ENCODE results near the gene CCZ1B.
"Not testable (repeated sequence)": the region's sequence is repeated elsewhere in the genome, so short reads cannot be mapped to it uniquely, and the experiment has no call there.

The CCZ1B gene

DNA sequence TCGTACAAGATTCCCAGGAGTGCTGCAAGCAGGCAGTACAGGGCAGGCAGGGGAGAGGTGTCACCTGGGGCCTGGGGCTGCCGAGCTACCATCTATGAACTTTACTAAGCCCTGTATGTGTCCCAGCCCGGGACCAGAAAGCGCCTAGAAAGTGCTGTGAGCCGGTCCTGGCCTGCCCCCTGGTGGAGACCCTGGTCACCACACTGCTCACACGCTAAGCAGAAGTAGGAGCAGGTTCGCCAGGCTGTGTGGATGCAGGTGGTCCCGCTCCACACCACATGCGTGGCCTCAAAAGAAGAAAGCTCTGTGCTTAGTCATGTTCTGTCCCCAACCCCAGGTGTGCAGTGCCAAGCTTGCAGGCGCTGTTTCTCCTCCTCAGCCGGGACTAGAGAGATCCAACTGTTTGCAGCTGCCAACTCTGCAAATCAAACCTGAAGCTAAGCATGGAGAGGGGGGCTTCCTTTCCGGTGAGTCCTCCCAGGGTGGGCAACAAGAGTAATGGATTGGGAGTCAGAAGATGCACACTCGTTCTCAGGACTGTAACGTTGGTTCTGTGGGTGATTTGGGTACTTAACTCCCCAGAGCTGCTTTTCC, 31.7 kb upstream of the CCZ1B start:
- H3K27ac ChIP-seq; H3K79me2 ChIP-seq (ENCODE audit: insufficient read depth, low read depth); H3K9ac ChIP-seq; H3K27me3 ChIP-seq (ENCODE audit: insufficient read depth, low read depth); H3K4me3 ChIP-seq (IDR thresholded peaks at IDR 0.05; ENCODE audit: insufficient read depth, low read depth, low read length); H3K36me3 ChIP-seq (ENCODE audit: insufficient read depth); H3K4me1 ChIP-seq (ENCODE audit: low read depth, poor library complexity, severe bottlenecking); H4K20me1 ChIP-seq (ENCODE audit: insufficient read depth); H3K4me2 ChIP-seq; H2AFZ ChIP-seq (ENCODE audit: low read depth): not testable (repeated sequence)
- TF ChIP-seq, protein P1, sequence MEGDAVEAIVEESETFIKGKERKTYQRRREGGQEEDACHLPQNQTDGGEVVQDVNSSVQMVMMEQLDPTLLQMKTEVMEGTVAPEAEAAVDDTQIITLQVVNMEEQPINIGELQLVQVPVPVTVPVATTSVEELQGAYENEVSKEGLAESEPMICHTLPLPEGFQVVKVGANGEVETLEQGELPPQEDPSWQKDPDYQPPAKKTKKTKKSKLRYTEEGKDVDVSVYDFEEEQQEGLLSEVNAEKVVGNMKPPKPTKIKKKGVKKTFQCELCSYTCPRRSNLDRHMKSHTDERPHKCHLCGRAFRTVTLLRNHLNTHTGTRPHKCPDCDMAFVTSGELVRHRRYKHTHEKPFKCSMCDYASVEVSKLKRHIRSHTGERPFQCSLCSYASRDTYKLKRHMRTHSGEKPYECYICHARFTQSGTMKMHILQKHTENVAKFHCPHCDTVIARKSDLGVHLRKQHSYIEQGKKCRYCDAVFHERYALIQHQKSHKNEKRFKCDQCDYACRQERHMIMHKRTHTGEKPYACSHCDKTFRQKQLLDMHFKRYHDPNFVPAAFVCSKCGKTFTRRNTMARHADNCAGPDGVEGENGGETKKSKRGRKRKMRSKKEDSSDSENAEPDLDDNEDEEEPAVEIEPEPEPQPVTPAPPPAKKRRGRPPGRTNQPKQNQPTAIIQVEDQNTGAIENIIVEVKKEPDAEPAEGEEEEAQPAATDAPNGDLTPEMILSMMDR (conservative IDR thresholded peaks at IDR 0.05; ENCODE audit: low read depth, low read length) = peak; percentile 52

DNA sequence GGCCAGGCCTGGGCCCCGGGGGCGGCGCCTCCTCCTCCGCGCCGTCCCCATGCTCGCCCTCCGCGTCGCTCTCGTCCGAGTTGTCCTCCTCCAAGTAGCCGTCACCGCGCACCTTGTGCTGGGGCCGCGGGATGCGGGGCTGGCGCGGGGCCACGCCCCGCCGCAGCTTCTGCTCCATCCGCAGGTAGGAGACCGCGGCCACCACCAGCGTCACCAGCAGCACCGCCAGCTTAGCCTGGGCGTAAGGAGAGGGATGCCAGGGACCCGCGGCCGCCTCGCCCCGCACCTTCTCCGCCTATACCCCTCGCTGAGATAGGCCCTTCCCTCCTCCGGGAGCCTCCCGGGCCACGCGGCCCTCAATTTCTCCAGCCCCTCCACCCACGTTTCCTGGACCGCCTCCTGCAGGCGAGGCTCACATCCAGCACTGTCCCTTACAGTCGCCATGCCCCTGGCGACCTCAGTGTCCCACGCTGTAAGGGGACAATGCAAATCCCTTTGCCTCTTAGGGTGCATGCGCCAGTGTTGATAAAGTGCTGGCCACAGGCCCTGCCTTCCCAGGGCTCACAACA, 29.6 kb upstream of the CCZ1B start:
- not testable (repeated sequence) for H2AFZ ChIP-seq (ENCODE audit: low read depth); H3K9ac ChIP-seq; H3K27ac ChIP-seq; H3K79me2 ChIP-seq (ENCODE audit: insufficient read depth, low read depth); H3K27me3 ChIP-seq (ENCODE audit: insufficient read depth, low read depth); H3K36me3 ChIP-seq (ENCODE audit: insufficient read depth); H3K4me3 ChIP-seq (IDR thresholded peaks at IDR 0.05; ENCODE audit: insufficient read depth, low read depth, low read length); H3K4me1 ChIP-seq (ENCODE audit: low read depth, poor library complexity, severe bottlenecking); H4K20me1 ChIP-seq (ENCODE audit: insufficient read depth); H3K4me2 ChIP-seq

DNA sequence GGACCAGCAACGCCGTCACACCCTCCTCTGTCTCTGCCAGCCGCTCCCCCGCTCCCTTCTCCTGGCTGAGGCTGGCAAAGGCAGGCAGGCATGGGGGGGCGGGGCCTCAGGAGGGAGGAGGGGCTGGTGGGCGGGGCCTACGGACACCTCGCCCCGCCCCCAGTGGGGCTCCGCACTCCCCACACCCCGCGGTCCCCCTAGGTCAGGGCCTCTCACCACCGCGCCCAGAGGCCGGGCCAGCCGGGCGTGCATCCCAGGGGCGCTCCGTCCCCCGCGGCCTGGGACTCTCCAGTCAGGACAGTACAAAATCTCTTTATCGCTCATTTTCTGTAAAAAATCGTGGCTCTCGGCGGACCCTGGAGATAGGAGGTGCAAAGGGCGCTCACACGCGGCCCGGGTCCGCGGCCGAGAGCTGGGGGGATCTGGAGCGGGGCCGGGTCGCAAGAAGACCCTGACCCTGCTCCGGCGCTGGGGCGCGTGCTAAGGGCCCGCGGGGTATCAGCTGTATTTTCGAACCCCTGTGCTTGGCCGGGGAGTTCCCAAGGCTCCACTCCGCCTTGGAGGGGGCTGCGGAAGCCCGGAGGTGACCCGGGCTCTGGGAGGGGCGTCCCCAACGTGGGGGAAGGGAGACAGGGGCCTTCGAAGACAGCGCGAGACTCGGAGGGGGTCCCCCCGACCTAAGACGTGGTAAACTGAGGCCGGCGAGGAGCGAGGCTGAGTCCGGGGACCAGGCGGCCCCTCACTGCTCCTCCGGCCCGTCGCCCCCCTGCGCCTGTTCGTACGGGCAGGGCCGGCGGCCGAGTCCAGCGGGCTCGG, 28.9 kb upstream of the CCZ1B start:
- H3K4me1 ChIP-seq (ENCODE audit: low read depth, poor library complexity, severe bottlenecking); H3K4me3 ChIP-seq (IDR thresholded peaks at IDR 0.05; ENCODE audit: insufficient read depth, low read depth, low read length); H4K20me1 ChIP-seq (ENCODE audit: insufficient read depth); H3K9ac ChIP-seq; H3K4me2 ChIP-seq; H3K27ac ChIP-seq; H3K36me3 ChIP-seq (ENCODE audit: insufficient read depth); H2AFZ ChIP-seq (ENCODE audit: low read depth); H3K79me2 ChIP-seq (ENCODE audit: insufficient read depth, low read depth); H3K27me3 ChIP-seq (ENCODE audit: insufficient read depth, low read depth): not testable (repeated sequence)

DNA sequence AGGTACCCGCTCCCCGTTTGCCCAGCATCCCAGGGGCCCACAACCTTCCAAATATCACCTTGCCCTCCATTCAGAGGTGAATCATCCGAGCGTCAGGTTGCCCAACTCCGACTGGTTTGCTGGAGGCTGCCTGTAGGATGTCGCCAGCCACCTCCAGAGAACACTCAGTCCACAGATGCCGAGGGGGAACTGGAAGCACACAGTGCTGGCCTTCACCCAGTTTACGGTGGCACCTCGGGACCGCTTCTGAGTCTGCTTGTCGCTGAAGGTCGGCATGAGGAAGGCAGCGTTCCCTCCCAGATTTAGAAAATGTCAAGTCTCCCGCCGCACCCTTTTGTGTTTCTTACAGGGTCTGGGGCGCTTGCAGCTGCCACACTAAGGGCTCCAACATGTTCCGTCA, 27.6 kb upstream of the CCZ1B start:
- not testable (repeated sequence) for H3K4me3 ChIP-seq (IDR thresholded peaks at IDR 0.05; ENCODE audit: insufficient read depth, low read depth, low read length); H3K36me3 ChIP-seq (ENCODE audit: insufficient read depth); H3K27me3 ChIP-seq (ENCODE audit: insufficient read depth, low read depth); H3K4me1 ChIP-seq (ENCODE audit: low read depth, poor library complexity, severe bottlenecking); H3K27ac ChIP-seq; H2AFZ ChIP-seq (ENCODE audit: low read depth); H4K20me1 ChIP-seq (ENCODE audit: insufficient read depth); H3K4me2 ChIP-seq; H3K79me2 ChIP-seq (ENCODE audit: insufficient read depth, low read depth); H3K9ac ChIP-seq

DNA sequence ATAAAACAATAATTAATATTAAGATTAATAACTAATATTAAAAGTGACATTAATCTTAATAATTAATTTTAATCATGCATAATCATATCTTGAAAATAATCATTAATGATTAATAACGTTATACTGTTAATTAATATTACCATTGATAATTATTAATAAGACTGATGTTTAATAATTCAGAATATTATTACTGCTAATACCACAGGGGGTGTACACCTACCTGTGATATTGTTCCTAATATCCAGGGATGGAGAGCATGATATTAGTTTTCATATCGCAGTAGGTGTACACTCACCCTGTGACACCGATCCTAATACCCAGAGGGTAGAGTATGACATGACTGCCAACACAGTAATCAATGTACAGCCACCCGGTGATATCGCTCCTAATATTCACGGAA, 23.1 kb upstream of the CCZ1B start:
- H3K79me2 ChIP-seq (ENCODE audit: insufficient read depth, low read depth); H3K27me3 ChIP-seq (ENCODE audit: insufficient read depth, low read depth); H3K27ac ChIP-seq; H3K4me2 ChIP-seq; H3K36me3 ChIP-seq (ENCODE audit: insufficient read depth); H4K20me1 ChIP-seq (ENCODE audit: insufficient read depth); H3K4me3 ChIP-seq (IDR thresholded peaks at IDR 0.05; ENCODE audit: insufficient read depth, low read depth, low read length); H3K9ac ChIP-seq; H3K4me1 ChIP-seq (ENCODE audit: low read depth, poor library complexity, severe bottlenecking); H2AFZ ChIP-seq (ENCODE audit: low read depth): not testable (repeated sequence)

DNA sequence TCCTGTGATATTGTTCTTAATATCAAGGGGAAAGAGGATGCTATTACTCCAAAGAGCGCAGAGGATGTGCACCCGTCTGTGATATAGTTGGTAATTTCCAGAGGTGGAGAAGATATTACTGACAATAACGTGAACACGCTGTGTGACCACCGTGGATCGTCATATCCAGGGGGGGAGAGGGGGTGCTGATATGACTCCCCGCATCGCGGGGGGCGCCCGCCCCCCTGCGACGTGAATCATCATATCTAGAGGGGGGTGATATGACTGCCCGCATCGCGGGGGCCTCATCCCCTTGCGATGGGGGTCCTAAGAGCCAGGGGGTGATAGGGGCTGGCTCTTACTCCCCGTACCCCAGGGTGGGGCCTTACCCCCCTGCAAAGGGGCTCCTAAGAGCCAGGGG, 21.7 kb upstream of the CCZ1B start:
- not testable (repeated sequence) for H2AFZ ChIP-seq (ENCODE audit: low read depth); H3K4me2 ChIP-seq; H3K4me1 ChIP-seq (ENCODE audit: low read depth, poor library complexity, severe bottlenecking); H3K9ac ChIP-seq; H3K79me2 ChIP-seq (ENCODE audit: insufficient read depth, low read depth); H4K20me1 ChIP-seq (ENCODE audit: insufficient read depth); H3K27ac ChIP-seq; H3K27me3 ChIP-seq (ENCODE audit: insufficient read depth, low read depth); H3K4me3 ChIP-seq (IDR thresholded peaks at IDR 0.05; ENCODE audit: insufficient read depth, low read depth, low read length); H3K36me3 ChIP-seq (ENCODE audit: insufficient read depth)

DNA sequence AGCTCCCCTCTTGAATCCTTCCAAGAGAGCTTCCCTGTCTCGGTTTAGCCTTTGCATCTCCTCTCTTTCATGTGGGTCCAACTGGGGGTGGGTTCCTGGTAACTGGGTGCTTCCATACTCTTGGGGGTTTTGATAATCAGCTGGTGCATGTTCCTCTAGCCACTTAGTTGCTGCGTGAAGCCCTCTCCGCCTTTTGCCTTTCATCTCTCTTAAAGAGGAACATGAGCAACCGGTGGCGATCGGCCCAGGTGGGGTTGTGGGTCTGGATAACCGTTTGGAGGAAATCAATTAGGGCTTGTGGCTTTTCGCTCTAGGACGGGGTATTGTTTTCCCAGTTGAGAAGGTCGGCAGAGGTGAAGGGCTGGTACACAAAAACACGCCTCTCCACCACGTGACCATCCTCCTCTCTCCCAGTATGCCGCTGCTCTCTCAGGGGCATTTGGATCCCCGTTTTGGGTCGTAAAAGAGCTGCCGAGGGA, 19.9 kb upstream of the CCZ1B start:
- H3K4me3 ChIP-seq (IDR thresholded peaks at IDR 0.05; ENCODE audit: insufficient read depth, low read depth, low read length); H3K27me3 ChIP-seq (ENCODE audit: insufficient read depth, low read depth); H3K79me2 ChIP-seq (ENCODE audit: insufficient read depth, low read depth); H3K36me3 ChIP-seq (ENCODE audit: insufficient read depth); H3K9ac ChIP-seq; H3K4me2 ChIP-seq; H3K4me1 ChIP-seq (ENCODE audit: low read depth, poor library complexity, severe bottlenecking); H3K27ac ChIP-seq; H2AFZ ChIP-seq (ENCODE audit: low read depth); H4K20me1 ChIP-seq (ENCODE audit: insufficient read depth): not testable (repeated sequence)

DNA sequence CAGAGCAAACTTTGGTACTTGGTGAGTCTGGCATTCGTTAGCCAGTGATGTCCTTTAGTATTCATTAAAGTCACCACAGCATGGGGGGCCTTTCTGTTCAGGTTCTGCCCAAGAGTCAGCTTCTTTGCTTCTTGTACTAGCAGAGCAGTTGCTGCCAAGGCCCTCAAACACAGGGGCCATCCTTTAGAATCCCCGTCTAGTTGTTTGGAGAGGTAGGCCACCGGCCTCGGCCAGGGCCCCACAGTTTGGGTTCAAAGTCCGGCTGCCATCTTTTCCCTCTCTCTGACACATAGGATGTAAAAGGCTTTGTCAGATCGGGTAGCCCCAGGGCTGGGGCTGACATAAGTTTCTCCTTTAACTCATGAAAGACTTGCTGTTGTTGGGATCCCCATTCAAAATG, 17.6 kb upstream of the CCZ1B start:
- not testable (repeated sequence) for H3K9ac ChIP-seq; H3K27me3 ChIP-seq (ENCODE audit: insufficient read depth, low read depth); H3K4me2 ChIP-seq; H3K36me3 ChIP-seq (ENCODE audit: insufficient read depth); H2AFZ ChIP-seq (ENCODE audit: low read depth); H3K79me2 ChIP-seq (ENCODE audit: insufficient read depth, low read depth); H3K4me1 ChIP-seq (ENCODE audit: low read depth, poor library complexity, severe bottlenecking); H3K27ac ChIP-seq; H4K20me1 ChIP-seq (ENCODE audit: insufficient read depth); H3K4me3 ChIP-seq (IDR thresholded peaks at IDR 0.05; ENCODE audit: insufficient read depth, low read depth, low read length)

DNA sequence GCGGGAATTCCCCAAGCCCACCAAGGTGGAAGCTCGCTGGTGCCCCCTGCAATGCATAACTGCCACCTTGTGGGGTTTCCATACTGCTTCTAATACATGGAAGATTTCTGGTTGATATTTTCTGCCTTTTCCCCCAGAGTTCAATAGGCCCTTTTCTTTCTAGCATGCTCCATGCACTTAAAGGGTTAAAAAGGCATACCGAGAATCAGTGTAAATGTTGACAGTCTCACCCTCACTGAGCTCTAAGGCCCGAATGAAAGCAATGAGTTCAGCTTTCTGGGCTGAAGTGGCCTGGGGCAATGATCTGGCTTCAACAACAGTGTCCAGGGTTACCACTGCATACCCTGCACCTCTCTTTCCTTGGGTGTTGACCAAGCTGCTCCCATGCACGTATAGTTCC, 17.0 kb upstream of the CCZ1B start:
- H3K27ac ChIP-seq; H2AFZ ChIP-seq (ENCODE audit: low read depth); H3K4me2 ChIP-seq: not testable (repeated sequence)

More for the DNA sequence above, 17.0 kb upstream of the CCZ1B start:
- not testable (repeated sequence) for H3K79me2 ChIP-seq (ENCODE audit: insufficient read depth, low read depth); H4K20me1 ChIP-seq (ENCODE audit: insufficient read depth); H3K9ac ChIP-seq; H3K36me3 ChIP-seq (ENCODE audit: insufficient read depth); H3K27me3 ChIP-seq (ENCODE audit: insufficient read depth, low read depth); H3K4me3 ChIP-seq (IDR thresholded peaks at IDR 0.05; ENCODE audit: insufficient read depth, low read depth, low read length); H3K4me1 ChIP-seq (ENCODE audit: low read depth, poor library complexity, severe bottlenecking)
